Astrocyte (in vitro differentiated cells and primary cell): ENCODE measurements around the gene TTPAL. TPM values are rescaled to one million over a fixed set of nuclear protein-coding genes. Genes with fewer than 3 reads are reported as not detected.

Source experiments
- DNase-seq: peaks from one replicate; pipeline ENCODE4 v3.0.0-alpha.2; 2010; ENCODE audit warnings: low read depth
- FAIRE-seq: peaks from 2 replicates; lab custom pipeline; 2011; peaks lifted over from hg19 to GRCh38; lab: Jason Lieb, UNC
- H2AFZ ChIP-seq: 2 replicates; pipeline ENCODE4 v1.6.0; 2012; ENCODE audit warnings: low read depth, low read length, inconsistent platforms
- H3K27ac ChIP-seq: 2 replicates; pipeline ENCODE4 v1.5.1; 2011; ENCODE audit warnings: low read depth, low read length, inconsistent platforms
- H3K27me3 ChIP-seq: 2 replicates; pipeline ENCODE4 v1.6.0; 2011; ENCODE audit warnings: low read length, inconsistent platforms; ENCODE audit not compliant: insufficient read depth
- H3K36me3 ChIP-seq: 2 replicates; pipeline ENCODE4 v1.5.1; 2011; ENCODE audit warnings: low read length, inconsistent platforms; ENCODE audit not compliant: insufficient read depth
- H3K4me1 ChIP-seq: 2 replicates; pipeline ENCODE4 v1.5.1; 2011; ENCODE audit warnings: low read length, inconsistent platforms; ENCODE audit not compliant: insufficient read depth
- H3K4me2 ChIP-seq: 2 replicates; pipeline ENCODE4 v1.6.0; 2012; ENCODE audit warnings: low read length, inconsistent platforms
- H3K4me3 ChIP-seq: 2 replicates; pipeline ENCODE4 v1.5.1; 2011; ENCODE audit warnings: low read depth, mild to moderate bottlenecking, low read length, inconsistent platforms; ENCODE audit not compliant: insufficient read depth
- H3K79me2 ChIP-seq: 2 replicates; pipeline ENCODE4 v1.6.0; 2012; ENCODE audit warnings: mild to moderate bottlenecking, low read length, inconsistent platforms; ENCODE audit not compliant: insufficient read depth
- H3K9ac ChIP-seq: 2 replicates; pipeline ENCODE4 v1.6.0; 2012; ENCODE audit warnings: mild to moderate bottlenecking, low read length, inconsistent platforms
- H3K9me3 ChIP-seq: 2 replicates; pipeline ENCODE4 v1.5.1; 2012; ENCODE audit warnings: low read depth, mild to moderate bottlenecking, low read length, inconsistent platforms; ENCODE audit not compliant: insufficient read depth
- H4K20me1 ChIP-seq: 2 replicates; pipeline ENCODE4 v1.6.0; 2012; ENCODE audit warnings: low read length, inconsistent platforms; ENCODE audit not compliant: insufficient read depth
- H3K27ac Mint-ChIP-seq: one replicate; pipeline ENCODE4 v1.8.0; 2021; ENCODE audit warnings: mild to moderate bottlenecking, mixed read lengths; ENCODE audit not compliant: unreplicated experiment
- H3K27me3 Mint-ChIP-seq: one replicate; pipeline ENCODE4 v1.8.0; 2021; ENCODE audit warnings: low read depth, mixed read lengths; ENCODE audit not compliant: unreplicated experiment
- H3K36me3 Mint-ChIP-seq: one replicate; pipeline ENCODE4 v1.8.0; 2021; ENCODE audit warnings: low read depth, mixed read lengths; ENCODE audit not compliant: unreplicated experiment
- H3K4me1 Mint-ChIP-seq: one replicate; pipeline ENCODE4 v1.8.0; 2021; ENCODE audit warnings: low read depth, mixed read lengths; ENCODE audit not compliant: unreplicated experiment
- H3K4me3 Mint-ChIP-seq: one replicate; pipeline ENCODE4 v1.8.0; 2021; ENCODE audit warnings: mild to moderate bottlenecking, moderate library complexity, mixed read lengths; ENCODE audit not compliant: unreplicated experiment
- H3K9me3 Mint-ChIP-seq: one replicate; pipeline ENCODE4 v1.8.0; 2021; ENCODE audit warnings: mild to moderate bottlenecking, mixed read lengths; ENCODE audit not compliant: unreplicated experiment
- CTCF ChIP-seq: IDR thresholded peaks from 2 replicates; pipeline ENCODE4 v1.5.1; 2011; ENCODE audit warnings: low read depth, mild to moderate bottlenecking, inconsistent platforms, low read length, moderate library complexity; ENCODE audit not compliant: insufficient read depth
- EZH2 ChIP-seq: IDR thresholded peaks from 2 replicates; pipeline ENCODE4 v1.6.1; 2012; ENCODE audit warnings: mild to moderate bottlenecking, low read length, inconsistent platforms; ENCODE audit not compliant: insufficient read depth
- total RNA-seq: library from RNA; stranded (reverse); gene quantifications from 2 replicates; pipeline ENCODE4 v1.2.1, GENCODE V29; 2021

The TTPAL gene
- total RNA-seq, 1 donor from 2014 or later: 23.3 TPM

GRCh38 chr20:44433751-44434538 lies 41.7 kb upstream of the TTPAL start:
- Mint-ChIP-seq H3K9me3 (no peaks in the 10 kb centered on the region), H3K27ac (no peak overlapping the region), H3K4me3 (no peak overlapping the region), H3K4me1 (no peaks in the 10 kb centered on the region), H3K36me3 (no peaks in the 10 kb centered on the region), H3K27me3 (peaks cover 22% of the 10 kb centered on the region)
- no peak for DNase-seq
- Histone ChIP-seq H4K20me1 (no peaks in the 10 kb centered on the region), H3K4me2 (no peak overlapping the region), H3K4me1 (no peaks in the 10 kb centered on the region), H3K27me3 (peaks cover 12% of the 10 kb centered on the region), H3K27ac (no peak overlapping the region), H2AFZ (no peak overlapping the region), H3K4me3 (no peak overlapping the region), H3K9me3 (no peaks in the 10 kb centered on the region), H3K79me2 (no peaks in the 10 kb centered on the region), H3K36me3 (no peaks in the 10 kb centered on the region), H3K9ac (no peak overlapping the region)
- no peak for TF ChIP-seq CTCF
- no peak for TF ChIP-seq EZH2
- no peak for FAIRE-seq

GRCh38 chr20:44435630-44436335 lies 39.9 kb upstream of the TTPAL start:
- Mint-ChIP-seq H3K27me3 (peaks cover 18% of the 10 kb centered on the region), H3K36me3 (no peaks in the 10 kb centered on the region), H3K27ac (no peak overlapping the region), H3K4me3 (no peak overlapping the region), H3K4me1 (no peaks in the 10 kb centered on the region), H3K9me3 (no peaks in the 10 kb centered on the region)
- no peaks in the 10 kb centered on the region for H3K4me1 ChIP-seq
- peaks cover 12% of the 10 kb centered on the region for H3K27me3 ChIP-seq
- no peak for TF ChIP-seq EZH2
- TF ChIP-seq CTCF: no peak
- H3K9me3 ChIP-seq: no peaks in the 10 kb centered on the region
- H3K79me2 ChIP-seq: no peaks in the 10 kb centered on the region
- no peaks in the 10 kb centered on the region for H3K36me3 ChIP-seq
- FAIRE-seq (no peak), DNase-seq (no peak)
- H3K27ac ChIP-seq: no peak overlapping the region
- H4K20me1 ChIP-seq: no peaks in the 10 kb centered on the region
- no peak overlapping the region for H3K9ac ChIP-seq
- H3K4me2 ChIP-seq: no peak overlapping the region
- H2AFZ ChIP-seq: no peak overlapping the region
- H3K4me3 ChIP-seq: no peak overlapping the region
